Endothelial cell of hepatic sinusoid (primary cell): Measurements from ENCODE around the gene MOSPD3.

ENCODE experiments used
- in situ Hi-C: cut with HindIII; loops from 2 replicates; pipeline ENCODE4 v1.10.0; 2017; ENCODE audit warnings: low sequenced_read_pairs

The MOSPD3 gene

GRCh38 chr7:100575206-100575631 lies 37.1 kb upstream of the MOSPD3 start:
- in situ Hi-C loops = no loop called here

DNA sequence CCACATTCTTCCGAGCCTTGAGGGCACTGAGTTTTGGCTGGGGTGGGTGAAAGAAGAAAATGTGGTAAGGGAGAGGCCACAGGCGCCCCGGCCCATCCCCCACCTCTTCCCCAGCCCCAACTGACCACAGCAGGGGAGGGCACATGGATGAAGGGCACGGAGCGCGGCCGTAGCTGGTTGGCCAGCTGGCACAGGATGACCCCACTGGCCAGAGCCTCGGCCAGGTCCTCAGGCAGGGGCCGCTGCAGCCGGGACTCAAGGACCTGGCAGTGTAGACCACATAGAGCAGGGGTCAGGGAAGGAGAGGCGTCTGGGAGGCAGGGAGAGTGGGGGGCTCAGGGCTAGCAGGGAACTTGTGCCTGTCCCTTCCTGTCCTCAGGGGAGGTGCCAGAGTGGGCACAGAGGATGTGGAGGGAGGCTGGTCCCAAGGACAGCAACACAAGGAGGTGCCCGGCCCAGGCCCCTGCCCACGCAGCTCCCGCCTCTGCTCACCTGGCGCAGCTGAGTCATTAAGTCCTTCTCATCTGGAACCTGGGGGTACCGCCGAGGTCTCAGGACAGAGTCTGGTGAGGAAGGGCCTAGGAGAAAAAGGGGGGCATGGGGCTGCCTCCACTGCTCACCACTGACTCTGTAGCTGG lies 36.5 kb upstream of the MOSPD3 start:
- in situ Hi-C loops = no loop called here

- in situ Hi-C loops = no loop called here
These were observed 35.9 kb upstream of the MOSPD3 start for GRCh38 chr7:100576384-100576993.

GRCh38 chr7:100577103-100577502 lies 35.2 kb upstream of the MOSPD3 start:
- in situ Hi-C loops = no loop called here

- in situ Hi-C loops = no loop called here
These were observed 34.8 kb upstream of the MOSPD3 start for GRCh38 chr7:100577507-100577906.

DNA sequence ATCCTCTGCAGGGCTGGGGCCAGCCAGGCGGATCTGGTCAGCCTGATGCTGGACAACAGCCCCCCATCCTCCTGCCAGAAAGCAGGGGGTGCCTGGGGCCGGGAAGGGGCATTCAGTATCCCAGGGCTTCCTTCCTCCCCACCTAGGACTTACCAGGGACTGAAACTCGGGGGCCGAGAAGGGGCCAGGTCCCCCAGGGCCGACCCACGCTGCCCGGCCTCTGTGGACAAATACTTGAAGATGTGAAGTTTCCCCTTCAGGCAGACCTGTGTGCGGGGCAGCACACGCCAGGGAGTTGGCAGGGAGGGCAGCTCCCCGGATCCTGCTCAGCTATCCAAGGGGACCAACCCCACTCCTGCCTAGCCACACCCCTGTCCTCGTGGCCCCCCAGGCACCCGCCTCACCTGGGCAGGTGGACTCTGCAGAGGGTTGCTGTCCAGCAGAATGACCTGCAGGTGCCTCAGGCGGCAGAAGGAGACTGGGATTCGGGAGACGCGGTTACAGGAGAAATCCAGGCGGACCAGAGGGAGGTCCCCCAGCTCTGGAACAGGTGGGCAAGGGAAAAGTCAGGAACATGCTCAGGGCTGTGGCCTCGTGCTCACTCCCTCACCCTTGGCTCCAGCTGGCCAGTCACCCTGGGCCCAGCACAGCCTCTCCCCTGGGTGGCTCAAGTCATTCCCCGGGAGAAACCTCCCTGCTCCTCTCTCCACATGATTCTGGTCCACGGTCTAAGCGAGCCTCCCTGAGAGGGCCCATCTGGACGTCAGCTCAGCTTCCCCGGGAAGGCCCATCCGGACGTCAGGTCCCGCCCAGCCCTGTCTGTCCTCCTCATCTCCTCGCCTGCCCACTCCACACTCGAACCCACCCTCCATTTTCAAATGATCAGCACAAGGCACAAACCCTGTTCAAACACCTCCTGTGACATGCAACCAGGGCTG lies 33.8 kb upstream of the MOSPD3 start:
- in situ Hi-C loops = no loop called here

DNA sequence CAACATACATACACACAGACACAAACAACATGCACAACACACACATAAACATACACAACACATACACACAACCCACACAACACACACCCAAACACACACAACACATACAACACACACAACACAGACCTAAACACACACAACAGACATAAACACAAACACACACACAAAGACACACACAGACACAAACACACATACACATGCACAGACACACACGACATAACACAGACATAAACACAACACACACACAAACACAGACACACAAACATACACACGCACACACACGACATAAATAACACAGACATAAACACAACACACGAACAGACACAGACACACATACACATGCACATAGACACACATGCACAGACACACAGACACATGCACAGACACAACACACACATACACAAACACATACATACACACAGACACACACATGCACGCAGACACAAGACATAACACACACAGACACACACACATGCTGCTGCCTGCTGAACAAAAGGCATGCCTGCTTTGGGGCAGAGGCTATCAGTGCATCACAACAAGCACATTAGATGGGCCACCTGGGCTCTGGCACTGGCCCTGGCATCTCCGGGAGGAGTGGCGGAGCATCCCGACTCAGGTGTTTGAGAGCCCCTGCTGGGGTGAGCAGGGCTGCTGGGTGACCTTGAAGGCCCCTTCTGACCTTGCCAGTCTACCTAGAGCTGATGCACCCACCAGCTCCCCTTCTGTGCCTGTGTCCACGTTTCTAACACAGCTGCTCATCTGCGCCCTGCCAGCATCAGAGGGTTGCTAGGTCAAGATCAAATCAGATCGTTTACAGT lies 31.7 kb upstream of the MOSPD3 start:
- in situ Hi-C loops = no loop called here

DNA sequence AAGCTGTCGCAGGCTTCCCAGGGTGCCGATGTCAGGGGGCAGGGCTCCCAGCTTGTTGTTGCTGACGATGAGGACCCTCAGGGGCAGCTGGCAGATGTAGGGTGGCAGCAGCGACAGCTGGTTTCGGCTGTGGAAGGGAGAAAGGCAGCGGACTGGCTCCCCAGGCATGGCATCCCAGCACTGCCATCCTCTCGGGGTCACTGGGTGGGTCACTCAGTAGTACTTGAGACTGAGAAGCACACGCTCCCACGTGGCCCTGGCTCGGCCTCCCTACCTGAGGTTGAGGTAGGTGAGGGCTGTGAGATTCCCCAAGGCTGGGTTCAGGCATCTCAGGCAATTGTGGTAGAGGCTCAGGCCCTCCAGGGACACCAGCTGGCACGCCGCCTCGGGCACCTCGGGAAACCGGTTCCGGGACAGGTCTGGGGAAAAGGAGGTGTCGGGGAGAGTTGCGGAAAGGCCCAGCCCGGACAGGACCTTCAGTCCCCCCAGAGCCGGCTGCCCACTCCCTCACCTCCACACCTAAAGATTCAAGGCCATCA lies 30.2 kb upstream of the MOSPD3 start:
- in situ Hi-C loops = no loop called here

DNA sequence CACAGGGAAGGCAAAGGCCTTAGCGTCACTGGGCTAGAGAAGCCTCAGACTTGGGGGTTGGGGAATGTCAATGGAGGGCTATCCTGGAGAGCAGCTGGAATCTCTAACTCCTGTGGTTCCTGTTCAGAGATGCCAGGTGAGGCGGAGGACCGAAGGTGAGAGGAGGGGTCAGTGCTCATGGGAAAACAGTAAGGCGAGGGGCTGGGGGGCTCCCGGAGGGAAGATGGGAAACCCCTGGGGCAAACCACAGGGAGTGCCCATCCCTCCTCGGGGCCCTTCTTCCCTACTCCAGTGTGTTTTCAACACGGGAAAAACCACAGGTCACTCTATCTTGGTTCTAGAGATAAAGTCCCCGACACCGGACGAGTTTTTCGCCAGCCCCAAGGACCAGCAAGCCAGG lies 29.7 kb upstream of the MOSPD3 start:
- in situ Hi-C loops = no loop called here

- in situ Hi-C loops = no loop called here
These were observed 28.9 kb upstream of the MOSPD3 start for GRCh38 chr7:100583132-100584053.

- in situ Hi-C loops = no loop called here
These were observed 28.2 kb upstream of the MOSPD3 start for GRCh38 chr7:100584054-100584682.

- in situ Hi-C loops = no loop called here
These were observed 27.4 kb upstream of the MOSPD3 start for GRCh38 chr7:100584683-100585510.

GRCh38 chr7:100585511-100586265 lies 26.7 kb upstream of the MOSPD3 start, which contains the start of gene LRCH4:
Gene LRCH4, minus strand, starts transcription at chr7:100586129. Its CDS starts 29 bp downstream, at chr7:100586100.
- in situ Hi-C loops = no loop called here

- in situ Hi-C loops = no loop called here
These were observed 25.9 kb upstream of the MOSPD3 start, which contains the start of gene FBXO24 for GRCh38 chr7:100586266-100587025. Gene FBXO24, plus strand, starts transcription at chr7:100586328. Its CDS starts 298 bp downstream, at chr7:100586626.

DNA sequence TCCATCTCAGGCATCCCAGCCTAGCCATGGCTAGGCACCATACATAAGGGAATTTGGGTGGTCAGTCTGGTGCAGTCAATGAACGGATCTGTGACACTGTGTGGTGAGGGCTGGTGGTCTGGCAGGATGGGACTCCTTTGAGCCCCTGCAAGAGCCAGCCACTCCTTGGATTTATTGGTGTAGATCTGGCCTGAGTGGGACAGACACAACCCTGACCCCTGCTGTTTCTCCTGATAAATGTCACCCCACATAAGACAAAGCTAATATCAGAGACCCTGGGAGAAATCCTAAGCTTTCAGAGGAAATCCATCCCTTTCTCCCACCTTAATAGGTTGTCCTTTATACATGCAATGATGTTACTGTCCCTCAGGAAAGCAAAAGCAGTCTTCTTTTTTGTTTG lies 23.9 kb upstream of the MOSPD3 start:
- in situ Hi-C loops = no loop called here

DNA sequence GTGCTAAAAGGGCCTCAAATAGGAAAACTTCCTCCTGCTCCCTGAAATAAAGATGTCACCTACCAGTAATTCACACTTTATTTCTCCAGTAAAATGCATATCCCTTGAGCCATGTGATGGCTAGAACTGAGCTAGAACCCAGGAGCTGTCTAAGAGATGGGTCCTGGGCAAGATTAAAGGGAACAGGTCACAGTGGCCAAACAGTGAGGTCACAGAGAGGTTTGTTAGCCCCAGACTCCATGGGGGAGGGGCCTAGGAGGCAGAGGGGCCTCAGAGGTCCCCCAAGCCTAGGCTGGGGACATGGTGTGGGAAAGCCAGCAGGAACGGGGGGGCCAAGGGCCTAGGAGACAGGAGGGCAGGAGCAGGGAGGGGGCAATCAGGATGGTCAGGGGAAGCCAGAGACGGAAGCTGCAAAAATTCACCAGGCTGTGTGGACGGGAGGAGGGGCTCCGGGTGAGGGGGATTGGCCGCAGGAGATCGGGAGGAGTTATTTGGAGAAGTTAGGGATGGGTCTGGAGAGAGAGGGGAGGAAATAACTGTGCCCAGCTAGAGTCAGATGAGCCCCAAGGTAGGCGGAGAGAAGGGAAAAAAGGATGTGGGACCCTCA lies 22.9 kb upstream of the MOSPD3 start:
- in situ Hi-C loops = no loop called here
